Measurements from ENCODE around the gene RHOU.

- TF ChIP-seq EZH2 (IDR thresholded peaks at IDR 0.05; ENCODE audit: borderline replicate concordance, control insufficient read depth, low read depth, low read length) (no peak), MTA3 (IDR thresholded peaks at IDR 0.05; ENCODE audit: borderline replicate concordance, low read length) (no peak), RCOR1 (conservative IDR thresholded peaks at IDR 0.05; ENCODE audit: low read depth, low read length) (no peak)
Observed at GRCh38 chr1:228791791-228792190, 56.5 kb downstream of the RHOU start.

All from GM12878 (cell line).